Mucosa of rectum (tissue), 2 donors: ENCODE measurements around the gene TGM6.

Experiments used
- H3K27ac ChIP-seq, 2 donors: one replicate each; pipeline ENCODE4 v1.7.0; 2013; ENCODE audit warnings: inconsistent platforms in 2 of 2, low read depth in 2 of 2, low read length in 2 of 2
- H3K27me3 ChIP-seq, 2 donors: one replicate each; pipeline ENCODE4 v1.7.0; 2013; ENCODE audit warnings: low read length in 2 of 2; ENCODE audit not compliant: control insufficient read depth in 2 of 2, insufficient read depth in 2 of 2
- H3K36me3 ChIP-seq, 2 donors: one replicate each; pipeline ENCODE4 v1.7.0; 2013; ENCODE audit warnings: low read length in 2 of 2; ENCODE audit not compliant: control insufficient read depth in 2 of 2, insufficient read depth in 2 of 2
- H3K4me1 ChIP-seq, 2 donors: one replicate each; pipeline ENCODE4 v1.7.0; 2013; ENCODE audit warnings: low read length in 2 of 2, mild to moderate bottlenecking in 1 of 2; ENCODE audit not compliant: control insufficient read depth in 2 of 2, insufficient read depth in 2 of 2
- H3K4me3 ChIP-seq, 2 donors: one replicate each; pipeline ENCODE4 v1.7.0; 2013; ENCODE audit warnings: low read length in 2 of 2
- H3K9ac ChIP-seq, 2 donors: one replicate each; pipeline ENCODE4 v1.7.0; 2013; ENCODE audit warnings: low read length in 2 of 2, low read depth in 1 of 2, mild to moderate bottlenecking in 1 of 2
- H3K9me3 ChIP-seq, 2 donors: one replicate each; pipeline ENCODE4 v1.7.0; 2013; ENCODE audit warnings: low read length in 2 of 2; ENCODE audit not compliant: control insufficient read depth in 2 of 2
- donor health status: healthy.
- donor health status: Normal muscosa, but diverticular disease.

TGM6 gene

GRCh38 chr20:2340823-2341222 lies 39.9 kb upstream of the TGM6 start:
- H3K36me3 ChIP-seq = no peaks in the 10 kb centered on the region
- no peak overlapping the region for H3K9ac ChIP-seq
- H3K9me3 ChIP-seq = no peaks in the 10 kb centered on the region
- no peaks in the 10 kb centered on the region for H3K27me3 ChIP-seq
- no peak overlapping the region for H3K27ac ChIP-seq
- H3K4me3 ChIP-seq = no peak overlapping the region
- no peaks in the 10 kb centered on the region for H3K4me1 ChIP-seq

GRCh38 chr20:2341336-2341735 lies 39.4 kb upstream of the TGM6 start:
- no peak overlapping the region for H3K4me3 ChIP-seq
- no peak overlapping the region for H3K9ac ChIP-seq
- H3K4me1 ChIP-seq = no peaks in the 10 kb centered on the region
- H3K27ac ChIP-seq = no peak overlapping the region
- no peaks in the 10 kb centered on the region for H3K9me3 ChIP-seq
- no peaks in the 10 kb centered on the region for H3K27me3 ChIP-seq
- no peaks in the 10 kb centered on the region for H3K36me3 ChIP-seq

- Histone ChIP-seq H3K9ac (no peak overlapping the region), H3K36me3 (no peaks in the 10 kb centered on the region), H3K27me3 (no peaks in the 10 kb centered on the region), H3K27ac (no peak overlapping the region), H3K4me3 (no peak overlapping the region), H3K9me3 (no peaks in the 10 kb centered on the region), H3K4me1 (no peaks in the 10 kb centered on the region)
Measured at GRCh38 chr20:2342243-2342642, 38.5 kb upstream of the TGM6 start.

GRCh38 chr20:2346188-2346587 lies 34.5 kb upstream of the TGM6 start:
- Histone ChIP-seq H3K27me3 (peaks cover 2 to 7% of the 10 kb centered on the region in 2 donors), H3K9me3 (no peaks in the 10 kb centered on the region), H3K9ac (no peak overlapping the region), H3K27ac (no peak overlapping the region), H3K4me1 (no peaks in the 10 kb centered on the region), H3K4me3 (no peak overlapping the region), H3K36me3 (no peaks in the 10 kb centered on the region)

- H3K9ac ChIP-seq = no peak overlapping the region
- H3K36me3 ChIP-seq = no peaks in the 10 kb centered on the region
- no peaks in the 10 kb centered on the region for H3K4me1 ChIP-seq
- no peak overlapping the region for H3K4me3 ChIP-seq
- H3K27me3 ChIP-seq = peaks cover 3 to 7% of the 10 kb centered on the region in 2 donors
- no peaks in the 10 kb centered on the region for H3K9me3 ChIP-seq
- H3K27ac ChIP-seq = no peak overlapping the region
Measured at GRCh38 chr20:2348336-2348735, 32.4 kb upstream of the TGM6 start.

- Histone ChIP-seq H3K4me3 (no peak overlapping the region), H3K9me3 (no peaks in the 10 kb centered on the region), H3K27me3 (peaks cover 7% of the 10 kb centered on the region in 2 donors), H3K27ac (no peak overlapping the region), H3K36me3 (no peaks in the 10 kb centered on the region), H3K4me1 (no peaks in the 10 kb centered on the region), H3K9ac (no peak overlapping the region)
Measured at GRCh38 chr20:2349801-2350200, 30.9 kb upstream of the TGM6 start.

GRCh38 chr20:2350606-2351005 lies 30.1 kb upstream of the TGM6 start:
- no peak overlapping the region for H3K27ac ChIP-seq
- peaks cover 7% of the 10 kb centered on the region in 2 donors for H3K27me3 ChIP-seq
- H3K9me3 ChIP-seq = no peaks in the 10 kb centered on the region
- no peak overlapping the region for H3K9ac ChIP-seq
- no peaks in the 10 kb centered on the region for H3K4me1 ChIP-seq
- no peak overlapping the region for H3K4me3 ChIP-seq
- no peaks in the 10 kb centered on the region for H3K36me3 ChIP-seq

- H3K27ac ChIP-seq = no peak overlapping the region
- H3K4me3 ChIP-seq = no peak overlapping the region
- H3K36me3 ChIP-seq = no peaks in the 10 kb centered on the region
- H3K4me1 ChIP-seq = no peaks in the 10 kb centered on the region
- H3K9me3 ChIP-seq = no peaks in the 10 kb centered on the region
- H3K27me3 ChIP-seq = peaks cover 5 to 7% of the 10 kb centered on the region in 2 donors
- H3K9ac ChIP-seq = no peak overlapping the region
Measured at GRCh38 chr20:2353231-2353630, 27.5 kb upstream of the TGM6 start.

GRCh38 chr20:2357114-2357513 lies 23.6 kb upstream of the TGM6 start:
- no peaks in the 10 kb centered on the region for H3K36me3 ChIP-seq
- no peak overlapping the region for H3K9ac ChIP-seq
- H3K4me3 ChIP-seq = no peak overlapping the region
- peaks cover 0 to 4% of the 10 kb centered on the region in 2 donors for H3K27me3 ChIP-seq
- H3K4me1 ChIP-seq = no peaks in the 10 kb centered on the region
- H3K27ac ChIP-seq = no peak overlapping the region
- no peaks in the 10 kb centered on the region for H3K9me3 ChIP-seq

- Histone ChIP-seq H3K36me3 (no peaks in the 10 kb centered on the region), H3K4me3 (no peak overlapping the region), H3K9ac (no peak overlapping the region), H3K4me1 (no peaks in the 10 kb centered on the region), H3K9me3 (no peaks in the 10 kb centered on the region), H3K27me3 (peaks cover 0 to 4% of the 10 kb centered on the region in 2 donors), H3K27ac (no peak overlapping the region)
Measured at GRCh38 chr20:2358006-2358405, 22.7 kb upstream of the TGM6 start.

- no peak overlapping the region for H3K4me3 ChIP-seq
- H3K9me3 ChIP-seq = no peaks in the 10 kb centered on the region
- H3K9ac ChIP-seq = no peak overlapping the region
- peaks cover 0 to 3% of the 10 kb centered on the region in 2 donors for H3K27me3 ChIP-seq
- no peak overlapping the region for H3K27ac ChIP-seq
- no peaks in the 10 kb centered on the region for H3K4me1 ChIP-seq
- H3K36me3 ChIP-seq = no peaks in the 10 kb centered on the region
Measured at GRCh38 chr20:2361035-2361593, 19.6 kb upstream of the TGM6 start.
